Measurements from ENCODE around the gene KRTCAP3.

KRTCAP3 gene

GRCh38 chr2:27428213-27428977, 13.8 kb upstream of the KRTCAP3 start, which contains the start of gene NRBP1:
NRBP1 (plus strand) TSS chr2:27428631; CDS start chr2:27433274, 4,643 bp downstream.
- peak within 1 kb of the TSS; percentile 94 to 99 (median 98) for H3K9ac ChIP-seq
- peak within 1 kb of the TSS; percentile 84 to 98 (median 97) for H3K4me2 ChIP-seq
- peak within 1 kb of the TSS; percentile 80 to 99 (median 94) for H3K4me3 ChIP-seq
- H3K9me3 ChIP-seq (replicated peaks in 1 of 11) = no peaks in the 10 kb centered on the region
- peaks cover 43 to 45% (median 44%) of the 10 kb centered on the region in 11 experiments for H4K20me1 ChIP-seq
- peak within 1 kb of the TSS; percentile 88 to 98 (median 96) for H3K27ac ChIP-seq
- H3K27me3 ChIP-seq = no peaks in the 10 kb centered on the region
- peaks cover 5 to 26% (median 15%) of the 10 kb centered on the region in 11 experiments for H3K36me3 ChIP-seq
- peaks cover 31 to 41% (median 38%) of the 10 kb centered on the region in 10 experiments for H3K4me1 ChIP-seq
- TF ChIP-seq Cebpa-rat (IDR thresholded peaks at IDR 0.05) = no peak

DNA sequence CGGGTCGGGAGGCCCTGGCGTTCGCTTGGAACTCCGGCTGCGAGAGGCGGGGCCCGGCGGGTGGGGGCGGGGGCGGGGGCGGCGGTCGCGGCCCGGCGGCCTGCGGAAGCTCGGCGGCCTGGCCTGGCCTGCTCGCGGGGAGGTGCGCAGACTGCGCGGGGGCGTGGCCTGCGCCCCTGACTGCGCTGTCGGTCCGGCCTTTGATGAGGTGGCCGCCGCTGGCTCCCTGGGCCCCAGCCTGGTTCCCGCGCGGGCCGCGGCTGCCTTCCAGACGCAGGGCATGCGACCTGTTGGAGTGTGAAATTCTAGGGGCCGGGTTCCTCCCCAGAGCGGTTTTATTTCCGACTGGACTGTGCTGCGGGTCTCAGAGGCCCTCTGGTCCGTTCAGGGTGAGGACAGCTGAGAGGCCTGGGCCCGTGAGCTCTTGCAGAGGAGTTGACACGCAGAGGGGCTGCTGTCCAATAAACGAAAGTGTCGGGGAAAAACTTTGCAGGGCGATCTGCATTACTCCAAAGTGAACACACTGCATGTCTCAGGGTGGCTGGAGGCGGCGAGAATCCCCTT, 13.1 kb upstream of the KRTCAP3 start:
- Histone ChIP-seq H3K36me3 (peaks cover 12 to 33% (median 21%) of the 10 kb centered on the region in 11 experiments), H3K27ac (peak overlapping the region; percentile 88 to 98 (median 96)), H3K27me3 (no peaks in the 10 kb centered on the region), H4K20me1 (peaks cover 43 to 52% (median 51%) of the 10 kb centered on the region in 11 experiments), H3K4me1 (peaks cover 31 to 41% (median 38%) of the 10 kb centered on the region in 10 experiments), H3K9ac (peak overlapping the region; percentile 94 to 99 (median 98)), H3K4me2 (peak overlapping the region; percentile 77 to 98 (median 97)), H3K4me3 (peak overlapping the region; percentile 80 to 99 (median 94)), H3K9me3 (replicated peaks in 1 of 11) (no peaks in the 10 kb centered on the region)
- no peak for TF ChIP-seq Cebpa-rat (IDR thresholded peaks at IDR 0.05)

DNA sequence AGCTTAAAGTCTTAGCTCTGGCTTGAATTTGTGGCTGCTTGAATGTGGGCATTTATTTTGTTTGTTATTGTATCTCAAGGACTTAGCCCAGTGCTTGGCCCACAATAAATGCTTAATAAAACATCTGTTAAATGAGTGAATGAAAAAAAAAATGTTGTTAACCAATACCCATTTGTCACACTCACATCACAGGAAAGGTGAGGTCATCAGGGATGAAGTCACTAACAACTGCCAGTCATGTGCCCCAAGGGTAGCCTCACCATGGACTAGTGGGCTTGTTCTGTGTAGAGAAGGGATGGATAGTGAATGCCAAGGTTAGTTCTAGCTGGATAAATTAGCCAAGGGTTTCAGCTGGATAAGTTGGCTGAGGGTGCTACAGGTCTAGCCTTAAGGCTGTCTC, 10.8 kb upstream of the KRTCAP3 start:
- H3K4me2 ChIP-seq = peak overlapping the region; percentile 14 to 98 (median 94); a peak in 18 of 22 replicates
- H4K20me1 ChIP-seq = peaks cover 50 to 73% (median 66%) of the 10 kb centered on the region in 11 experiments
- H3K36me3 ChIP-seq = peaks cover 35 to 56% (median 45%) of the 10 kb centered on the region in 11 experiments
- peak overlapping the region in 2 of 11 experiments; percentile 98 to 99; a peak in 2 of 22 replicates for H3K9ac ChIP-seq
- H3K4me3 ChIP-seq = no peak overlapping the region
- H3K9me3 ChIP-seq (replicated peaks in 1 of 11) = no peaks in the 10 kb centered on the region
- H3K27me3 ChIP-seq = no peaks in the 10 kb centered on the region
- H3K4me1 ChIP-seq = peaks cover 31 to 40% (median 37%) of the 10 kb centered on the region in 10 experiments
- H3K27ac ChIP-seq = peak overlapping the region in 2 of 11 experiments; percentile 6 to 17; a peak in 1 of 22 replicates
- no peak for TF ChIP-seq Cebpa-rat (IDR thresholded peaks at IDR 0.05)

- H3K9ac ChIP-seq = no peak overlapping the region
- H3K4me1 ChIP-seq = peaks cover 9 to 16% (median 11%) of the 10 kb centered on the region in 10 experiments
- no peak for TF ChIP-seq Cebpa-rat (IDR thresholded peaks at IDR 0.05)
- no peaks in the 10 kb centered on the region for H3K9me3 ChIP-seq (replicated peaks in 1 of 11)
- no peaks in the 10 kb centered on the region for H3K27me3 ChIP-seq
- peaks cover 77 to 99% (median 87%) of the 10 kb centered on the region in 11 experiments for H3K36me3 ChIP-seq
- peaks cover 37 to 66% (median 51%) of the 10 kb centered on the region in 11 experiments for H4K20me1 ChIP-seq
- H3K4me2 ChIP-seq = no peak overlapping the region
- no peak overlapping the region for H3K4me3 ChIP-seq
- H3K27ac ChIP-seq = no peak overlapping the region
Measured at GRCh38 chr2:27435628-27436027, 6.6 kb upstream of the KRTCAP3 start.

GRCh38 chr2:27441226-27441926, 805 bp upstream of the KRTCAP3 start:
- Histone ChIP-seq H3K4me3 (no peak overlapping the region), H3K27ac (no peak overlapping the region), H3K36me3 (peaks cover 73 to 100% (median 95%) of the 10 kb centered on the region in 11 experiments), H3K9ac (peak overlapping the region in 1 of 11 experiments; percentile 29; a peak in 2 of 22 replicates), H3K9me3 (replicated peaks in 1 of 11) (no peaks in the 10 kb centered on the region), H3K27me3 (no peaks in the 10 kb centered on the region), H4K20me1 (peaks cover 0 to 36% (median 15%) of the 10 kb centered on the region in 11 experiments; a peak in 14 of 22 replicates), H3K4me2 (peak overlapping the region in 5 of 11 experiments; percentile 5 to 29 (median 10); a peak in 5 of 22 replicates), H3K4me1 (peaks cover 0 to 10% (median 3%) of the 10 kb centered on the region in 10 experiments; a peak in 6 of 20 replicates)
- no peak for TF ChIP-seq Cebpa-rat (IDR thresholded peaks at IDR 0.05)

GRCh38 chr2:27442920-27443282, 720 bp downstream of the KRTCAP3 start:
- H3K4me2 ChIP-seq = no peak overlapping the region
- no peak for TF ChIP-seq Cebpa-rat (IDR thresholded peaks at IDR 0.05)
- peaks cover 0 to 36% (median 15%) of the 10 kb centered on the region in 11 experiments; a peak in 14 of 22 replicates for H4K20me1 ChIP-seq
- no peak overlapping the region for H3K27ac ChIP-seq
- H3K4me3 ChIP-seq = no peak overlapping the region
- H3K27me3 ChIP-seq = no peaks in the 10 kb centered on the region
- H3K9me3 ChIP-seq (replicated peaks in 1 of 11) = no peaks in the 10 kb centered on the region
- H3K36me3 ChIP-seq = peaks cover 63 to 96% (median 91%) of the 10 kb centered on the region in 11 experiments
- peaks cover 0 to 11% (median 3%) of the 10 kb centered on the region in 10 experiments; a peak in 6 of 20 replicates for H3K4me1 ChIP-seq
- no peak overlapping the region for H3K9ac ChIP-seq

DNA sequence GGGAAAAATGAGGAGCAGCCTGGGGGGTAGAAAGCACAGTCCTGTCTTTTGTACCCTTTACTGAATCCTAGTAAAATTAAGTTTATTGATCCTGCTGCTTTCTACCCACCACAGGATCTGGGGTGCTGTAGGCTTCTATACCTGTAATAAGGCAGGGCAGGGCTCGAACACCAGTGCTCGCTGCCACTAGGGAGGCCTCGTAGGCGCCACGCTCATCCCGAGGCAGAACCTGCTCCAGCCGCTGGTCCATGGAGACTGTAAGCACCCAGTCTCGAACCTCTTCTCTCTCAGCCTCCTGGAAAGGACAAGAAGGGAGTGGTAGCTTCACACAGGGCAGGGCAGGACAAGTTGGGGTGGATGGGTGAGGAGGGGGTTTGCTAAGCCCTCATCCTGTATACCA, 3.0 kb downstream of the KRTCAP3 start:
- peaks cover 60 to 96% (median 87%) of the 10 kb centered on the region in 11 experiments for H3K36me3 ChIP-seq

DNA sequence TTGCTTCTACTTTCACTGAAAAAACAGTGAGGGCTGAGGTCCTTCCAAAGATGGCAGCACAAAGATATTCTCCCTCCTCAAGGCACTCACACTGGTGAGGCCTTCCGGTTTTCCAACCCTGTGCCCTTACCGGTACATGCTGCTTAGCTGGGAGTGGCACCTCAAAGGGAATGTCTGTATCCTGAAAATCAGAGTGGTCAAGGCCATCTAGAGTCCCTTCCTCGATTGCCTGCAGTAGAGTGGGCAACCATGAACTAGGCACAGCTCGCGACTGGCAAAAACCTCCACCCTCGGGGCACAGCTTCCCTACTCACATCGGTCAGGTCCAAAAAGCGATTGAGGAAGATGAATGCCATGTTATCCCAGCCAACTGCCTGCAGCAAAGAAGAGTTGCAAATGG, 3.4 kb downstream of the KRTCAP3 start:
- Histone ChIP-seq H3K27me3 (no peaks in the 10 kb centered on the region), H3K4me3 (no peak overlapping the region), H3K27ac (no peak overlapping the region), H3K4me1 (peaks cover 0 to 11% (median 3%) of the 10 kb centered on the region in 10 experiments; a peak in 6 of 20 replicates), H3K9me3 (replicated peaks in 1 of 11) (no peaks in the 10 kb centered on the region), H3K9ac (no peak overlapping the region), H3K4me2 (no peak overlapping the region), H3K36me3 (peaks cover 60 to 96% (median 87%) of the 10 kb centered on the region in 11 experiments), H4K20me1 (peaks cover 0 to 25% (median 13%) of the 10 kb centered on the region in 11 experiments; a peak in 14 of 22 replicates)
- TF ChIP-seq Cebpa-rat (IDR thresholded peaks at IDR 0.05) = no peak

More for the DNA sequence above, 3.0 kb downstream of the KRTCAP3 start:
- H4K20me1 ChIP-seq = peaks cover 0 to 30% (median 15%) of the 10 kb centered on the region in 11 experiments; a peak in 14 of 22 replicates
- H3K27ac ChIP-seq = no peak overlapping the region
- H3K9ac ChIP-seq = no peak overlapping the region
- H3K27me3 ChIP-seq = no peaks in the 10 kb centered on the region
- peaks cover 0 to 11% (median 3%) of the 10 kb centered on the region in 10 experiments; a peak in 6 of 20 replicates for H3K4me1 ChIP-seq
- H3K4me3 ChIP-seq = no peak overlapping the region
- TF ChIP-seq Cebpa-rat (IDR thresholded peaks at IDR 0.05) = no peak
- no peak overlapping the region for H3K4me2 ChIP-seq
- no peaks in the 10 kb centered on the region for H3K9me3 ChIP-seq (replicated peaks in 1 of 11)
